ENCODE data around the gene SIAH3. TPM values are rescaled to one million over a fixed set of nuclear protein-coding genes. Genes with fewer than 3 reads are reported as not detected.

The SIAH3 gene
- total and polyA plus RNA-seq, 5 donors from 2014 or later: 0.03 TPM; not detected in 4

DNA sequence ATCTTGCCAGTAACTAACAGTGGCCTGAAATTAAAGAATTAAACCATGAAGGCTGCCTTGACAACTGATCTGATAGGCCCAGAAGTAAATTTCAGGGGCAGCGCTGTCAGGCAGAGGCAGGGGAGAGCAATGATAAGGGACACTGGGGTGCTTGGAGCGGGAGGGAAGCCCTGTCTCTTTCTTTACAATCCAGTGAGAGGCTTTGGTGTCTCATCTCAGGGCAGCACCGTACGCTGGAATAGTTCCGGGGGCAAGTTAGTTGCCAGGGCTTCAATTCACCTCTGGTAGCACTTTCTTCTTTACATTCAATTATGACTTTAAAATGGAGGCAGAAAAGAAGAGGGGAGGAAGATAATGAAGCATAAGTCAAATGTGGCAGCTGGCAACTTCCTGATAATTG is 74.8 kb downstream of the SIAH3 start:
- ATAC-seq (ENCODE audit: low read depth in 2 of 2) (no peak), DNase-seq (no peak)
- Mint-ChIP-seq H3K9me3 (no peaks in the 10 kb centered on the region), H3K27me3 (peaks cover 17% of the 10 kb centered on the region), H3K4me3 (no peak overlapping the region), H3K27ac (no peak overlapping the region), H3K36me3 (no peaks in the 10 kb centered on the region), H3K4me1 (no peaks in the 10 kb centered on the region)
- Histone ChIP-seq H3K4me1 (ENCODE audit: control insufficient read depth, insufficient read depth, low read length, poor library complexity, severe bottlenecking) (no peaks in the 10 kb centered on the region), H3K27me3 (ENCODE audit: control insufficient read depth, insufficient read depth, low read length) (peaks cover 4% of the 10 kb centered on the region), H3K4me3 (ENCODE audit: low read depth, low read length) (no peak overlapping the region), H3K27ac (ENCODE audit: insufficient read depth, low read length, poor library complexity, severe bottlenecking) (no peak overlapping the region), H3K36me3 (ENCODE audit: control insufficient read depth, insufficient read depth, low read length) (no peaks in the 10 kb centered on the region), H3K9me3 (ENCODE audit: control insufficient read depth in 2 of 2, low read length in 2 of 2) (no peaks in the 10 kb centered on the region)

DNA sequence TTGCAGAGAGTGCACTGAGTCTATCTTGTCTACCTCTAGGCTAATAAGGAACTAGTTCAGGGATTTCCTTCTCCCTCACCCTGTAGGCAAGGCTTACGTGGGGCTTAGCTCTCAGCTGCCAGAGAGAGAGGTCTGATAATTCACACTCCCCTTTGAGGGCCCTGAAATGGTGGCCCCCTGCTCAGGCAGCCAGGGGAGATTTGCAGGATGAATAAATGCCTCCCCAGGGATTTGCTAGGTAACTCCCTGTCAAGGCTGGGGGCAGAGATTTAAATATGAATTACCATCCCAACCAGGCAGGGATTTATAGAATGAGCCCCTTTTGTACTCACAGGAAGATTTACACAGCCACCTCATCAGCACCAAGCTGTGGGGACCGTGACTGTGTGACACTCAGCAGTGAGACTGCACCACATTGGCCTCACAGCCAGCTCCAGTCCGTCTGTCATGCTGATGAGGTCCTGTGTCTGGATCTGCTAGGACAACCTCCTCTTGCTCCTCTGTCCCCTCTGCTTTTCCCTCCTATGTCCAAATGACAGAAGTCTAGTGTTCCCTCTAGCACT is 76.1 kb downstream of the SIAH3 start:
- Histone ChIP-seq H3K9me3 (ENCODE audit: control insufficient read depth in 2 of 2, low read length in 2 of 2) (no peaks in the 10 kb centered on the region), H3K27me3 (ENCODE audit: control insufficient read depth, insufficient read depth, low read length) (peaks cover 4% of the 10 kb centered on the region), H3K4me1 (ENCODE audit: control insufficient read depth, insufficient read depth, low read length, poor library complexity, severe bottlenecking) (no peaks in the 10 kb centered on the region), H3K27ac (ENCODE audit: insufficient read depth, low read length, poor library complexity, severe bottlenecking) (no peak overlapping the region), H3K36me3 (ENCODE audit: control insufficient read depth, insufficient read depth, low read length) (no peaks in the 10 kb centered on the region), H3K4me3 (ENCODE audit: low read depth, low read length) (no peak overlapping the region)
- peaks cover 26% of the 10 kb centered on the region for H3K27me3 Mint-ChIP-seq
- peaks cover 0 to 1% (median 0%) of the 10 kb centered on the region in 7 donors for H3K9me3 Mint-ChIP-seq
- H3K27ac Mint-ChIP-seq: no peak overlapping the region
- no peaks in the 10 kb centered on the region for H3K36me3 Mint-ChIP-seq
- ATAC-seq (ENCODE audit: low read depth in 2 of 2) (no peak), DNase-seq (no peak)
- H3K4me3 Mint-ChIP-seq: no peak overlapping the region
- no peaks in the 10 kb centered on the region for H3K4me1 Mint-ChIP-seq

DNA sequence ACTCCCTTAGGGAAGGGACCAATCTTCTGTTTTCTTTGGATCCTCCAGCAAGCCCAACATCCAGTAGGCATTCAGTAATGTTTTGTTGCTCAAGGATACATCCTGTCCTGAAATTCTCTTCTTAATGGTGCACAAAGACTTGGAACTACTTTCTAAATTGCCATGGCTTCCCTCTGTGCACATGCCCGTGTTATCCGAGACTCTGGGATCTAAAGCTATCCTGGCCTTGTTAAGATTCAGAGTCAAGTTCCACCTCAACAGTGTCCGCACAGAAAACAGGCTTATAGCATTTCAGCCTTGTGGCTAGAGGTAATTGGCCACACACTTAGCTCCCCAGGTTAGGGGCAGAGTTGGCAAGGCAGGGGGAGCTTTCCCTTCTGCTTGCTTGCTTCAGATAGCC is 77.6 kb downstream of the SIAH3 start:
- peaks cover 0 to 1% (median 0%) of the 10 kb centered on the region in 7 donors for H3K9me3 Mint-ChIP-seq
- DNase-seq: no peak
- H3K4me1 ChIP-seq (ENCODE audit: control insufficient read depth, insufficient read depth, low read length, poor library complexity, severe bottlenecking): no peaks in the 10 kb centered on the region
- H3K4me3 ChIP-seq (ENCODE audit: low read depth, low read length): no peak overlapping the region
- no peak overlapping the region for H3K27ac ChIP-seq (ENCODE audit: insufficient read depth, low read length, poor library complexity, severe bottlenecking)
- H3K27me3 Mint-ChIP-seq: peaks cover 33% of the 10 kb centered on the region
- peaks cover 4% of the 10 kb centered on the region for H3K27me3 ChIP-seq (ENCODE audit: control insufficient read depth, insufficient read depth, low read length)
- no peak overlapping the region for H3K4me3 Mint-ChIP-seq
- no peaks in the 10 kb centered on the region for H3K9me3 ChIP-seq (ENCODE audit: control insufficient read depth in 2 of 2, low read length in 2 of 2)
- no peaks in the 10 kb centered on the region for H3K4me1 Mint-ChIP-seq
- no peaks in the 10 kb centered on the region for H3K36me3 Mint-ChIP-seq
- no peaks in the 10 kb centered on the region for H3K36me3 ChIP-seq (ENCODE audit: control insufficient read depth, insufficient read depth, low read length)
- H3K27ac Mint-ChIP-seq: no peak overlapping the region
- no peak for ATAC-seq (ENCODE audit: low read depth in 2 of 2)

DNA sequence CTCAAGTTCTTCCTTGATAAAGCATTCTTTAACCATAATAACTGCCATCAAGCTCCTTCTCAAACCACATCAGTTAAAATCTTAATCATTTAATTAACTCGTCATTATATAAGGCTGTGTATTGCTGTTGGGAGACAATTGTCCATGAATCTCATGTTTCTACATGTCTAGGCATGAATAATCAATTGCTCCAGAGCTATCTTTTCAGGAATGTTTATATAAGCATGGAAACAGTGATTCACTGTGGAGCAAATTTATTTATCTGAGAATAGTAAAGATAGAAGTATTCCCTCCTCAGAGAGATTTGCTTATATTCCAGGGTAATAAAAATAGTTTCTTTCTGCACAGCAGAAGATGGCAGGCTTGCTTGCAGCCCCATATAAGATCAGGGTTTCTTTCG is 78.3 kb downstream of the SIAH3 start:
- Histone ChIP-seq H3K27me3 (ENCODE audit: control insufficient read depth, insufficient read depth, low read length) (peaks cover 4% of the 10 kb centered on the region), H3K4me1 (ENCODE audit: control insufficient read depth, insufficient read depth, low read length, poor library complexity, severe bottlenecking) (no peaks in the 10 kb centered on the region), H3K9me3 (ENCODE audit: control insufficient read depth in 2 of 2, low read length in 2 of 2) (no peaks in the 10 kb centered on the region), H3K27ac (ENCODE audit: insufficient read depth, low read length, poor library complexity, severe bottlenecking) (no peak overlapping the region), H3K4me3 (ENCODE audit: low read depth, low read length) (no peak overlapping the region), H3K36me3 (ENCODE audit: control insufficient read depth, insufficient read depth, low read length) (no peaks in the 10 kb centered on the region)
- peaks cover 33% of the 10 kb centered on the region for H3K27me3 Mint-ChIP-seq
- H3K4me1 Mint-ChIP-seq: peaks cover 0 to 2% (median 0%) of the 10 kb centered on the region in 4 donors
- H3K4me3 Mint-ChIP-seq: no peak overlapping the region
- H3K9me3 Mint-ChIP-seq: peaks cover 0 to 1% (median 0%) of the 10 kb centered on the region in 7 donors
- H3K27ac Mint-ChIP-seq: no peak overlapping the region
- H3K36me3 Mint-ChIP-seq: no peaks in the 10 kb centered on the region
- no peak for DNase-seq
- no peak for ATAC-seq (ENCODE audit: low read depth in 2 of 2)

DNA sequence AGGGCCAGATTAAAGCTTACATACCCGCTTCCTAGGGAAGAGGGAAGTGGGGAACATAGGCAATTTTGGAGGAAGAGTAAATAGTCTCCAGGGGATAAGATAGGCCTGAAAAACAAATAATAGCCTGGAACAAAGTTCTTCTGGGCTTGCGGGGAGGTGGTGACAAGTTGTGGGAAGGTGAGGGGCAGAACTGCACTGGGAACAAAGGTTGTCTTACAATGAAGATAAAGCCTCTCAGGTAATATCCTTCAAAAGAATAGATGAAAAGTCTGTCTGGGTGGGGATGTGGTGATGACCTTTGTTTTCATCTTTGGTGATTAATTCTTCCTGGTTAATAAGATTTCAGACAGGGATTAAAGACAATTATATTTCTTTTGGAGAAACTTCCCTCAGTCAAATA is 80.7 kb downstream of the SIAH3 start:
- Histone ChIP-seq H3K27me3 (ENCODE audit: control insufficient read depth, insufficient read depth, low read length) (peaks cover 2% of the 10 kb centered on the region), H3K4me3 (ENCODE audit: low read depth, low read length) (no peak overlapping the region), H3K4me1 (ENCODE audit: control insufficient read depth, insufficient read depth, low read length, poor library complexity, severe bottlenecking) (no peaks in the 10 kb centered on the region), H3K27ac (ENCODE audit: insufficient read depth, low read length, poor library complexity, severe bottlenecking) (no peak overlapping the region), H3K9me3 (ENCODE audit: control insufficient read depth in 2 of 2, low read length in 2 of 2) (no peaks in the 10 kb centered on the region), H3K36me3 (ENCODE audit: control insufficient read depth, insufficient read depth, low read length) (no peaks in the 10 kb centered on the region)
- ATAC-seq (ENCODE audit: low read depth in 2 of 2) (no peak), DNase-seq (no peak)
- Mint-ChIP-seq H3K4me1 (peaks cover 0 to 2% (median 0%) of the 10 kb centered on the region in 4 donors), H3K9me3 (peaks cover 0 to 1% (median 0%) of the 10 kb centered on the region in 7 donors), H3K4me3 (no peak overlapping the region), H3K27me3 (peaks cover 26% of the 10 kb centered on the region), H3K36me3 (no peaks in the 10 kb centered on the region), H3K27ac (no peak overlapping the region)

DNA sequence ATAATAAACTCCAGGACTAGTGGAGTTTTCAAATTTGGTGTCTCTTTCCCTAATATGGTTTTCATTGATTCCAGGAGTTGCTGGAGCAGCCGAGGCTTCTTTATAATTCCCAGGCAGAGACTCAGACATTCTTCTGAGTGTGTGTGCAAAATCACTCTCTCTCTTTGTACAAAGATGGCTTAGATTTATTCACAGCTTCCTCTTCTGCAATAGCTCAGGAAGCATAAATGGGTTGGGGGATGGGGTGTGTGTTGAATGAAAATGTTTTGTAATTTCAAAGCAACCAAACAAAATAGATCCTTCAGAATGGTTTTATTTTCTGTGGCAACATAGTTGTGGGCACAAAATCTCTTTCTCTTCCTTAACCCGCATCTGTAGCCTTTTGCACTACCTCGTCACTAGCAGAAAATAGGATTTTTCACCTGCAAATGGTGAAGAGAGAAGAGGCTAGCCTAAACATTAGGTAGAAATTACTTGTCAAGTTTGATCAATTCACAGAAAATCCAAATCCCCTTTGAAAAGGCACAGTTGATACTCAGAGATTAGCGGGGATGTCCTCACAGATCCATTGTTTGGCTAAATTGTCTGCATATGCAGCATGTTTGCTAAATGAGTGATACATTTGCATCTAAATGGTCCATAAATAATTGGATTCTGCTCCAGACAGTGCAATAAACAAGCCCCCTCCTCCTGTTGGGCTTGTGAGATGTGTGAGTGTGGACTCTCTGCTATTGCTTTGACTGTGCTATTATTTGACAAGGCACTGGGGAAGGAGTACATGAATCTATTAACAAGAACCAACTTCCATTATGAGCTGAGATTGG is 82.7 kb downstream of the SIAH3 start:
- Mint-ChIP-seq H3K4me1 (peaks cover 0 to 2% (median 0%) of the 10 kb centered on the region in 4 donors), H3K9me3 (peaks cover 0 to 3% (median 0%) of the 10 kb centered on the region in 7 donors), H3K27ac (no peak overlapping the region), H3K27me3 (peaks cover 29% of the 10 kb centered on the region), H3K4me3 (no peak overlapping the region), H3K36me3 (no peaks in the 10 kb centered on the region)
- Histone ChIP-seq H3K4me3 (ENCODE audit: low read depth, low read length) (no peak overlapping the region), H3K9me3 (ENCODE audit: control insufficient read depth in 2 of 2, low read length in 2 of 2) (no peaks in the 10 kb centered on the region), H3K27me3 (ENCODE audit: control insufficient read depth, insufficient read depth, low read length) (peaks cover 1% of the 10 kb centered on the region), H3K4me1 (ENCODE audit: control insufficient read depth, insufficient read depth, low read length, poor library complexity, severe bottlenecking) (no peaks in the 10 kb centered on the region), H3K36me3 (ENCODE audit: control insufficient read depth, insufficient read depth, low read length) (no peaks in the 10 kb centered on the region), H3K27ac (ENCODE audit: insufficient read depth, low read length, poor library complexity, severe bottlenecking) (no peak overlapping the region)
- no peak for DNase-seq
- no peak for ATAC-seq (ENCODE audit: low read depth in 2 of 2)

DNA sequence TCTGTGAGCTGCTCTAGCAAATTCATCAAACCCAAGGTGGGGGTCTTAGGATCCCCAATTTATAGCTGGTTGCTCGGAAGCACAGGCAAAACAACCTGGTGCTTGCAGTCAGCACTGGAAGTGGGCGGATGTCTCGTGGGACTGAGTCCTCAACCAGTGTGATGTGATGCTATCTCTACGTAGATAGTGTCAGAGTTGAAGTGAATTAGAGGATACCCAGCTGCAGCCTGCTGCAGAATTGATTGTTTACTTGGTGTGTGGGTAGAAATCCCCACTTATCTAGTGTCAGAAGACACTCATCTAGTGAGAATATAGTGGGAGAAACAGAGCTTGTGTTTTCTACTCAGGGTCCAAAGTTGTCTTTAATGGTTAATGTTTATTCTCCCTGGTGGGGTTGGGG is 86.1 kb downstream of the SIAH3 start:
- ATAC-seq (ENCODE audit: low read depth in 2 of 2) (no peak), DNase-seq (no peak)
- Histone ChIP-seq H3K9me3 (ENCODE audit: control insufficient read depth in 2 of 2, low read length in 2 of 2) (no peaks in the 10 kb centered on the region), H3K27me3 (ENCODE audit: control insufficient read depth, insufficient read depth, low read length) (peaks cover 2% of the 10 kb centered on the region), H3K4me1 (ENCODE audit: control insufficient read depth, insufficient read depth, low read length, poor library complexity, severe bottlenecking) (no peaks in the 10 kb centered on the region), H3K4me3 (ENCODE audit: low read depth, low read length) (no peak overlapping the region), H3K27ac (ENCODE audit: insufficient read depth, low read length, poor library complexity, severe bottlenecking) (no peak overlapping the region), H3K36me3 (ENCODE audit: control insufficient read depth, insufficient read depth, low read length) (no peaks in the 10 kb centered on the region)
- peaks cover 20% of the 10 kb centered on the region for H3K27me3 Mint-ChIP-seq
- H3K4me3 Mint-ChIP-seq: no peak overlapping the region
- H3K36me3 Mint-ChIP-seq: peaks cover 4% of the 10 kb centered on the region
- no peak overlapping the region for H3K27ac Mint-ChIP-seq
- H3K9me3 Mint-ChIP-seq: peaks cover 0 to 5% (median 0%) of the 10 kb centered on the region in 7 donors
- H3K4me1 Mint-ChIP-seq: peaks cover 0 to 2% (median 0%) of the 10 kb centered on the region in 4 donors

DNA sequence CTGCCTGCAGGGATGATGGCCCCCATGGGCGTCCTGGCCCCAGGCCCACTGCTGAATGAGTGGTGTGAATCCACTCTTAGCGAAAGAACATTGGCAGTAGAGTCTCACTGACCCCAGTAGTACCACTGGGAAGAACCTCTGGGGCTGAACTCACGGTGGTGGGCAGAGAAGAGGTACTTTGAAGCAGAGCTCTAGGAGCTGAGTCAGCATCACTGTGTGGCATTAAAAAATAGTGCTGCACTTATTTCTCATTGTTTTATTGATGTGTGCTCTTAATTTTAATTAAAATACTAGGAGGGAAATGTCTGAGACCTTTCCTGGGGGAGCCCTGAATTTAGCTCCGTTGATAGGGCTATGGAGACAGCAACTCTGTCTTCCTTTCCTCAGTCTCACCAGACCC is 88.1 kb downstream of the SIAH3 start:
- Histone ChIP-seq H3K27me3 (ENCODE audit: control insufficient read depth, insufficient read depth, low read length) (peaks cover 2% of the 10 kb centered on the region), H3K4me1 (ENCODE audit: control insufficient read depth, insufficient read depth, low read length, poor library complexity, severe bottlenecking) (no peaks in the 10 kb centered on the region), H3K4me3 (ENCODE audit: low read depth, low read length) (no peak overlapping the region), H3K36me3 (ENCODE audit: control insufficient read depth, insufficient read depth, low read length) (no peaks in the 10 kb centered on the region), H3K9me3 (ENCODE audit: control insufficient read depth in 2 of 2, low read length in 2 of 2) (no peaks in the 10 kb centered on the region), H3K27ac (ENCODE audit: insufficient read depth, low read length, poor library complexity, severe bottlenecking) (no peak overlapping the region)
- Mint-ChIP-seq H3K27ac (no peak overlapping the region), H3K36me3 (peaks cover 4% of the 10 kb centered on the region), H3K4me3 (no peak overlapping the region), H3K27me3 (peaks cover 13% of the 10 kb centered on the region), H3K9me3 (peaks cover 0 to 8% (median 2%) of the 10 kb centered on the region in 7 donors), H3K4me1 (peaks cover 0 to under 1% (median 0%) of the 10 kb centered on the region in 4 donors)
- DNase-seq: no peak
- ATAC-seq (ENCODE audit: low read depth in 2 of 2): no peak

All from CD4-positive, CD25-positive, alpha-beta regulatory T cell (primary cell).